Measurements from ENCODE around the gene HS3ST5. TPM values are rescaled to one million over a fixed set of nuclear protein-coding genes. Genes with fewer than 3 reads are reported as not detected.
"Not testable (repeated sequence)": the region's sequence is repeated elsewhere in the genome, so short reads cannot be mapped to it uniquely, and the experiment has no call there.

Gene HS3ST5
- polyA plus RNA-seq, 3 donors: 0.56 to 1.4 (median 1.4) TPM

GRCh38 chr6:114080891-114081510, 261.8 kb downstream of the HS3ST5 start:
- DNase-seq (ENCODE audit: extremely low read depth in 1 of 11, low read depth in 9 of 11, low spot score in 4 of 11): no peak

GRCh38 chr6:114080410-114080809, 262.4 kb downstream of the HS3ST5 start:
- not testable (repeated sequence) for DNase-seq (ENCODE audit: extremely low read depth in 1 of 11, low read depth in 9 of 11, low spot score in 4 of 11)

- no peak for DNase-seq (ENCODE audit: extremely low read depth in 1 of 11, low read depth in 9 of 11, low spot score in 4 of 11)
Observed at GRCh38 chr6:114075777-114076176, 267.0 kb downstream of the HS3ST5 start.

GRCh38 chr6:114075300-114075699, 267.5 kb downstream of the HS3ST5 start:
- DNase-seq (ENCODE audit: extremely low read depth in 1 of 11, low read depth in 9 of 11, low spot score in 4 of 11): no peak

- no peak for DNase-seq (ENCODE audit: extremely low read depth in 1 of 11, low read depth in 9 of 11, low spot score in 4 of 11)
Observed at GRCh38 chr6:114068771-114069170, 274.1 kb downstream of the HS3ST5 start.

GRCh38 chr6:114068116-114068515, 274.7 kb downstream of the HS3ST5 start:
- DNase-seq (ENCODE audit: extremely low read depth in 1 of 11, low read depth in 9 of 11, low spot score in 4 of 11): no peak

GRCh38 chr6:114064862-114065261, 278.0 kb downstream of the HS3ST5 start:
- no peak for DNase-seq (ENCODE audit: extremely low read depth in 1 of 11, low read depth in 9 of 11, low spot score in 4 of 11)

GRCh38 chr6:114063956-114064355, 278.9 kb downstream of the HS3ST5 start:
- DNase-seq (ENCODE audit: extremely low read depth in 1 of 11, low read depth in 9 of 11, low spot score in 4 of 11): no peak

- DNase-seq (ENCODE audit: extremely low read depth in 1 of 11, low read depth in 9 of 11, low spot score in 4 of 11): no peak
Observed at GRCh38 chr6:114062199-114062598, 280.6 kb downstream of the HS3ST5 start.

- DNase-seq (ENCODE audit: extremely low read depth in 1 of 11, low read depth in 9 of 11, low spot score in 4 of 11): no peak
Observed at GRCh38 chr6:114061741-114062140, 281.1 kb downstream of the HS3ST5 start.

GRCh38 chr6:114061116-114061515, 281.7 kb downstream of the HS3ST5 start:
- DNase-seq (ENCODE audit: extremely low read depth in 1 of 11, low read depth in 9 of 11, low spot score in 4 of 11): no peak

- DNase-seq (ENCODE audit: extremely low read depth in 1 of 11, low read depth in 9 of 11, low spot score in 4 of 11): no peak
Observed at GRCh38 chr6:114058435-114058834, 284.4 kb downstream of the HS3ST5 start.

GRCh38 chr6:114055763-114056162, 287.1 kb downstream of the HS3ST5 start:
- peak in 3 of 11 donors; percentile 1 to 8 (median 3) for DNase-seq (ENCODE audit: extremely low read depth in 1 of 11, low read depth in 9 of 11, low spot score in 4 of 11)

- no peak for DNase-seq (ENCODE audit: extremely low read depth in 1 of 11, low read depth in 9 of 11, low spot score in 4 of 11)
Observed at GRCh38 chr6:114055349-114055748, 287.5 kb downstream of the HS3ST5 start.

GRCh38 chr6:114053791-114054190, 289.0 kb downstream of the HS3ST5 start:
- no peak for DNase-seq (ENCODE audit: extremely low read depth in 1 of 11, low read depth in 9 of 11, low spot score in 4 of 11)

- no peak for DNase-seq (ENCODE audit: extremely low read depth in 1 of 11, low read depth in 9 of 11, low spot score in 4 of 11)
Observed at GRCh38 chr6:114052141-114052540, 290.7 kb downstream of the HS3ST5 start.

- no peak for DNase-seq (ENCODE audit: extremely low read depth in 1 of 11, low read depth in 9 of 11, low spot score in 4 of 11)
Observed at GRCh38 chr6:114051031-114051430, 291.8 kb downstream of the HS3ST5 start.

GRCh38 chr6:114049367-114049966, 293.4 kb downstream of the HS3ST5 start:
- DNase-seq (ENCODE audit: extremely low read depth in 1 of 11, low read depth in 9 of 11, low spot score in 4 of 11): no peak

- not testable (repeated sequence) for DNase-seq (ENCODE audit: extremely low read depth in 1 of 11, low read depth in 9 of 11, low spot score in 4 of 11)
Observed at GRCh38 chr6:114044566-114044965, 298.3 kb downstream of the HS3ST5 start.

- no peak for DNase-seq (ENCODE audit: extremely low read depth in 1 of 11, low read depth in 9 of 11, low spot score in 4 of 11)
Observed at GRCh38 chr6:114042267-114043016, 300.4 kb downstream of the HS3ST5 start.
